Measurements from ENCODE around the gene ANKRD10. TPM values are rescaled to one million over a fixed set of nuclear protein-coding genes. Genes with fewer than 3 reads are reported as not detected.

The ANKRD10 gene
- total RNA-seq, 4 donors from 2014 or later, result 87.8 to 182 (median 145) TPM

DNA sequence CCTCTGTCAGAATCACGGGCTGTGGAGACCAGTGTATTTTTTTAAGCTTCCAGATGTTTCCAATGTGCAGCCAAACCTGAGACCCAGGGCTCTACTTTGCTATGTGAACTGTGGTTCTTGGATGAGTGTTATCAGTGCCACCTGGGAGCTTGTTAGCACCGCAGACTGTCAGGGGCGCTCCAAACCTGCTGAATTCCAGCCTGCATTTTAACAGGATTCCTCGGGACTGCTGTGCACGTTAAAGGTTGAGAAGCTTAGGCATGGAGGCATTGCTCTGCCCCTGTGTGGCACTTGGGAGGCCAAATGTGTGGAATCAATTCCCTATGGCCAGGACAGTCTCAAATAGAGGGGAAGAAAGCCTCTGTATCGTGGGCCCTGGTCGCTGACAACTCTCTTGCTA lies 80.3 kb downstream of the ANKRD10 start:
- no peak for ATAC-seq (ENCODE audit: low FRiP score)
- no peak for TF ChIP-seq CTCF (IDR thresholded peaks at IDR 0.05)

DNA sequence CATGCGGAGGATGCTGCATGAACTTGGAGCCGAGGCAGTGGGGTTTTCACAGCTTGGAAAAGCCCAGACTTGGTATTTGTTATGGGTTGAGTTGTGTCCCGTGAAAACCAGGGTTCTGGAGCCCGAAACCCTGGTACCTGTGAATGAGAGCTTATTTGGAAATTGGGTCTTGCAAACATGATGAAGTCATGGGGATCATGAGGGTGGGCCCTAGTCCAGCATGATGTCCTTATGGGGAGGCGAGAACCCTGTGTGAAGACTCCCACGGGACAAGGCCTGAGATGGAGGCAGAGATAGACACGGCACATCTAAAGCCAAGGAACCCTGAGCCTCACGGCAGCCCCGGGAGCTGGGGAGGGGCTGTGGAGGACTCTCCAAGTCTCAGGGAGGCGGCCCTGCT lies 82.3 kb downstream of the ANKRD10 start:
- DNase-seq (ENCODE audit: low spot score) (no peak), ATAC-seq (ENCODE audit: low FRiP score) (no peak)
- no peak for TF ChIP-seq CTCF (IDR thresholded peaks at IDR 0.05)

More for the DNA sequence above, 80.3 kb downstream of the ANKRD10 start:
- no peak for DNase-seq (ENCODE audit: low spot score)

GRCh38 chr13:110832205-110832479 lies 82.7 kb downstream of the ANKRD10 start:
- DNase-seq (ENCODE audit: low spot score) (no peak), ATAC-seq (ENCODE audit: low FRiP score) (no peak)
- TF ChIP-seq CTCF (IDR thresholded peaks at IDR 0.05), result no peak

DNA sequence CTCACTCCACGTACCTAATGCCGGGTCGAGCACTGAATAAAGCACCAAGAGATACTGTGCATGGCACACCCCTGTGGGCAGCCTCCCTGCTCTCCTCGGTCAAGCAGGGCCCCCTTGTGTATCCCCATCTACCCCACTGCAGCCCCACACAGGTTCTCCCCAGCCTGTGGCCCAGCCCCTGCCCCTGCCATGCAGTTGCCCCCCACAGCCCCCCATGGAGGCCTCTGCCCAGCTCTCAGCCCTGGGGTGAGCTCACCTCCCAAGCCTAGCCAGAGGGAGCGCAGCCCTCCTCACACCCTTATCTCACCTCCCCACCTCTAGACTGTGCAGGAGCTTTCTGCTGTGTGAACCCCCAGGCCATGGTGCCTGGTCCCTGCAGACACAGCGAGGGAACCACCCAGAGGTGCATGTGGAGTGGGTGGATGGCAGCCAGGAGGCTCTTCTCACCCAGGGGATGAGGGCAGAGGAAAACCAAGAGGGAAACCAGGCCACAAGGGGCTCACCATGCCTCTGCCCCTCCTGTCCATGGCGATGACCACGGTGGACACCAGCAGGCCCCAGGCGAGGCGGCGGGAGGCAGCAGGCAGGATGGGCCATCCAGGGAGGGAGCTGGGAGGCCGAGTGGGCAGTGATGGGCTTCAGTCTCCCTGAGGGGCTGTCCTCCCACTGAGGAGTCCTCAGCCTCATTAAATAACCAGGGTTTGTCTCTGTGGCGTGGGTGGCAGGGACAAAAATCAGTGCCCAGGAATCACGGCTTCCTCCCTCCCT lies 83.2 kb downstream of the ANKRD10 start:
- DNase-seq (ENCODE audit: low spot score) (no peak), ATAC-seq (ENCODE audit: low FRiP score) (no peak)
- TF ChIP-seq CTCF (IDR thresholded peaks at IDR 0.05), result no peak

DNA sequence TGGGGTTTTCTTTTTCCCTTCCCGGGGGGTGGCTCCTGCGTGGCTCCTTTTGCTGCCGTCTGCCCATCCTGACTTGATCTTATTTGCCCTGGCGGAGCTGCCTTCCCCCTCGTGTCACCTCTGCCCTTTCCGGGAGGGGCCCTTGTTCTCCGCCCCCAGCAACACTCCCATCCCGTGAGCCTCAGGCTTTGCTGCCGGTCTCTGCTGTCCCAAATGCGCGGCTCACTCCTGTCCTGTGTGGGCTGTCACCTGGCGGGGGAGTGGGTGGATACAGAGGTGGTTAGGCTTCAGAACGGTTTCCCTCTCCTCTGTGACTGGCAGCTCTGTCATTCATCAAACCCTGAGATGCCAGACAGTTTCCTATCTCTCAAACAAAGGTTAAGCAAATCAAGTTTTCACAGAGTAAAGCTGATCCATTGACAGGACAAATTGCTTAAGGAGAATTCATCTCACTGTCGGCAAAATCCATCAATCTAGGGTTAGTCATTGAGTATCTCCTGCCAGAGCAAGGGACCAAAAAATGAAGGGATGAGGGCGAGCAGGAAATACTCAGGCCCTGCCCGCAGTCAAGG lies 84.0 kb downstream of the ANKRD10 start:
- DNase-seq (ENCODE audit: low spot score) (no peak), ATAC-seq (ENCODE audit: low FRiP score) (no peak)
- TF ChIP-seq CTCF (IDR thresholded peaks at IDR 0.05), result no peak

DNA sequence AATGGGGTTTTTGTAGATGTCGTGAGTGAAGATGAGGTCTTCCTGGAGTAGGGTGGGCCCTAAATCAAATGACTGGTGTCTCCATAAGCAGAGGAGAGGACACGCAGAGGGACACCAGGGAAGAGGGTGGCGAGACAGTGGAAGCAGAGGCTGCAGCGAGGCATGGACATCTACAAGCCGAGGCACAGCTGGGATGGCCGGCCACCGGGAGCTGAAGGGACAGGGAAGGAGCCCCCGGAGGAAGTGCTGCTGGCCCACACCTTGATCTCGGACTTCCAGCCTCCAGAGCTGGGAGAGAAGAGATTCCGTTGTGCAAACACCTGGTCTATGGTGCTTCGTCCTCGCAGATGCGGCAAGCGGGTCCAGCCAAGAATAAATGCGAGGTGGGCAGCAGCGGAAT lies 84.5 kb downstream of the ANKRD10 start:
- TF ChIP-seq CTCF (IDR thresholded peaks at IDR 0.05), result no peak
- ATAC-seq (ENCODE audit: low FRiP score), result no peak
- DNase-seq (ENCODE audit: low spot score), result no peak

GRCh38 chr13:110829486-110829885 lies 85.4 kb downstream of the ANKRD10 start:
- no peak for DNase-seq (ENCODE audit: low spot score)
- ATAC-seq (ENCODE audit: low FRiP score), result no peak
- no peak for TF ChIP-seq CTCF (IDR thresholded peaks at IDR 0.05)
